Psoas muscle (tissue), 8 donors: ENCODE measurements around the gene ADCY7. TPM values are rescaled to one million over a fixed set of nuclear protein-coding genes. Genes with fewer than 3 reads are reported as not detected.

Source experiments
- ATAC-seq, 4 donors: fragments of 200-7000 bp; cut with Tn5 transposase; one replicate each; pipeline ENCODE4 v1.9.1; 2020; ENCODE audit warnings: moderate library complexity in 3 of 4, mild to moderate bottlenecking in 2 of 4
- DNase-seq, 2 donors: peaks; one replicate each; pipeline ENCODE4 v3.0.0-alpha.2; 2020
- H3K27ac ChIP-seq: fragments of 200-600 bp; one replicate; pipeline ENCODE4 v1.8.0; 2022
- H3K27me3 ChIP-seq, 3 donors: fragments of 200-600 bp in 1 of 3; one replicate each; pipeline versions ENCODE4 v1.6.1 to v1.8.0; 2013 to 2022; ENCODE audit warnings: low read length in 2 of 3, mild to moderate bottlenecking in 2 of 3, moderate library complexity in 1 of 3; ENCODE audit not compliant: insufficient read depth in 3 of 3
- H3K36me3 ChIP-seq, 2 donors: fragments of 200-600 bp in 1 of 2; one replicate each; pipeline versions ENCODE4 v1.6.1 to v1.8.0; 2013 to 2022; ENCODE audit warnings: low read depth in 1 of 2, mild to moderate bottlenecking in 1 of 2, moderate library complexity in 1 of 2; ENCODE audit not compliant: insufficient read depth in 1 of 2
- H3K4me1 ChIP-seq: fragments of 200-600 bp; one replicate; pipeline ENCODE4 v1.8.0; 2022
- H3K4me3 ChIP-seq: fragments of 200-600 bp; one replicate; pipeline ENCODE4 v1.8.0; 2022; ENCODE audit warnings: mild to moderate bottlenecking
- H3K9me3 ChIP-seq: fragments of 200-600 bp; one replicate; pipeline ENCODE4 v1.8.0; 2022
- CTCF ChIP-seq: fragments of 200-600 bp; IDR thresholded peaks from one replicate; pipeline ENCODE4 v1.8.0; 2022; ENCODE audit warnings: antibody characterized with exemption
- WGBS, 3 donors: extraction: QIAGEN DNeasy Blood & Tissue Kit; methylation state at CpG; one replicate each; pipeline versions ENCODE4 v1.1.6 to v1.1.7; 2013; 5-methylcytosine and 5-hydroxymethylcytosine counted together
- intact Hi-C, 2 donors: fragments of 100-400 bp; cut with DNase I; formaldehyde crosslinking; loops; one replicate each; pipeline versions ENCODE4 v1.11.0 to v1.14.2; 2022
- polyA plus RNA-seq, 3 donors: library from polyadenylated mRNA; stranded (reverse); fragments of 200-250 nt; gene quantifications; one replicate each; pipeline ENCODE4 v1.2.3, GENCODE V29; 2013
- total RNA-seq, 4 donors: library from RNA; stranded (reverse); fragmentation: NEBNext Ultra II Directional in 2 of 4; extraction: Animal tissue kit (Norgen Biotek cat#: 25700) in 2 of 4; gene quantifications; one replicate each; pipeline versions ENCODE4 v1.2.1 to v1.2.4, GENCODE V29; 2021 to 2023
- donor health status: healthy with polysubstance abuse.
- donor health status: DM: no; HTN: no; CAD: no; lungs with moderate emphysema.
- donor health status: Bipolar disorder and iron deficiency.
- donor health status: healthy.
- donor health status: DM: yes; HTN: yes; CAD: no.
- donor health status: DM: no; HTN: no; CAD: no.
- donor health status: DM: no; HTN: no; CAD: no.
- donor health status: DM: yes; HTN: yes; CAD: no.

Gene ADCY7
- total and polyA plus RNA-seq, 7 donors, result 0.34 to 5.5 (median 3.1) TPM

- H3K4me1 ChIP-seq, result no peaks in the 10 kb centered on the region
- no peaks in the 10 kb centered on the region for H3K36me3 ChIP-seq
- intact Hi-C loops, result no loop called here
- no peak for ATAC-seq
- H3K27ac ChIP-seq, result no peak overlapping the region
- no peak overlapping the region for H3K4me3 ChIP-seq
- no peaks in the 10 kb centered on the region for H3K9me3 ChIP-seq
- no peaks in the 10 kb centered on the region for H3K27me3 ChIP-seq
- no peak for TF ChIP-seq CTCF
- DNase-seq, result no peak
- WGBS, 3 donors, result 76 to 91% (median 81%) methylated on average over 9 of the region's 9 CpGs
These were observed 5.9 kb upstream of the ADCY7 start for GRCh38 chr16:50260206-50261159.

GRCh38 chr16:50261160-50261706 is 5.1 kb upstream of the ADCY7 start:
- no peak for TF ChIP-seq CTCF
- H3K4me3 ChIP-seq, result no peak overlapping the region
- H3K27ac ChIP-seq, result no peak overlapping the region
- peak in 1 of 2 donors; percentile 46 for DNase-seq
- WGBS, 3 donors, result 59 to 79% (median 64%) methylated on average over 9 of the region's 9 CpGs
- intact Hi-C loops, result no loop called here
- no peaks in the 10 kb centered on the region for H3K36me3 ChIP-seq
- no peaks in the 10 kb centered on the region for H3K4me1 ChIP-seq
- H3K9me3 ChIP-seq, result no peaks in the 10 kb centered on the region
- ATAC-seq, result no peak
- peaks cover 0 to 2% (median 0%) of the 10 kb centered on the region in 3 donors for H3K27me3 ChIP-seq

- H3K9me3 ChIP-seq, result no peaks in the 10 kb centered on the region
- no peaks in the 10 kb centered on the region for H3K4me1 ChIP-seq
- intact Hi-C loops, result no loop called here
- H3K4me3 ChIP-seq, result no peak overlapping the region
- no peak for TF ChIP-seq CTCF
- ATAC-seq, result no peak
- WGBS, 3 donors, result 29 to 36% (median 32%) methylated on average over 11 of the region's 11 CpGs
- H3K36me3 ChIP-seq, result no peaks in the 10 kb centered on the region
- no peak overlapping the region for H3K27ac ChIP-seq
- peaks cover 0 to 2% (median 0%) of the 10 kb centered on the region in 3 donors for H3K27me3 ChIP-seq
- peak in 1 of 2 donors; percentile 52 for DNase-seq
These were observed 4.6 kb upstream of the ADCY7 start for GRCh38 chr16:50261707-50262235.

- no peak for TF ChIP-seq CTCF
- Histone ChIP-seq H3K27me3 (peaks cover 0 to 2% (median 0%) of the 10 kb centered on the region in 3 donors), H3K4me1 (no peaks in the 10 kb centered on the region), H3K27ac (no peak overlapping the region), H3K4me3 (no peak overlapping the region), H3K9me3 (no peaks in the 10 kb centered on the region), H3K36me3 (no peaks in the 10 kb centered on the region)
- 68 to 83% (median 70%) methylated on average over 16 of the region's 16 CpGs for WGBS, 3 donors
- DNase-seq, result peak in 1 of 2 donors; percentile 30
- intact Hi-C loops, result no loop called here
- no peak for ATAC-seq
These were observed 3.1 kb upstream of the ADCY7 start for GRCh38 chr16:50263060-50263909.
